AG04449 (cell line): ENCODE results near the gene PVR.

Source experiments
- CTCF ChIA-PET: fragments of 350-600 bp; formaldehyde crosslinking; extraction: SDS; loops from one replicate; lab custom pipeline; 2021; ENCODE audit warnings: antibody characterized with exemption; lab: Yijun Ruan, JAX
- POLR2A ChIA-PET: fragments of 400-600, 350-600 bp; formaldehyde crosslinking; extraction: SDS; loops from one replicate; lab custom pipeline; 2020; ENCODE audit warnings: antibody characterized with exemption, inconsistent platforms; lab: Yijun Ruan, JAX
- DNase-seq: peaks from one replicate; pipeline ENCODE4 v3.0.0-alpha.2; 2010; ENCODE audit warnings: low read depth, low spot score
- H3K4me3 ChIP-seq: 2 replicates; pipeline ENCODE4 v1.5.1; 2011; ENCODE audit warnings: low read depth, mild to moderate bottlenecking, control low read depth, low read length
- CTCF ChIP-seq: IDR thresholded peaks from one replicate; pipeline ENCODE4 v1.5.1; 2011; ENCODE audit warnings: mild to moderate bottlenecking, moderate library complexity, low read length, control low read depth, inconsistent platforms; ENCODE audit not compliant: insufficient read depth; ENCODE audit errors: missing control alignments

The PVR gene

DNA sequence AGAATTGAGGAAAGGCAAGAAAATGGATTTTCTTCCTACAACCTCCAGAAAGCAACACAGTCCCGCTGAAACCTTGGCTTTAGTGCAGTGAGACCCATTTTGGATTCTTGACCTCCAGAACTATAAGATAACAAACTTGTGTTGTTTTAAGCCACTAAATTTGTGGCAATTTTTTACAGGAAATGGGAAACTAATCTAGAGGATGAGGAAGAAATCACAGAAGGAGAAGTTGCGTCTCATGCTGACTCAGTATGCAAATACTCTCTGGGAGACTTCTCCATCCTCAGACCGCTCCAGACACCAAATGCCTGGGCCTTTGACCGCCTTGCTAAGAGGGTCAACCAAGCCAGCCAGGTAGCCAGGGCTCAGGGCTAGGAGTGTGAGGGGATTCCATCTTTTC, 42.2 kb downstream of the PVR start:
- no peak overlapping the region for H3K4me3 ChIP-seq
- DNase-seq: no peak
- no peak for TF ChIP-seq CTCF
- ChIA-PET CTCF (interaction anchor here (0.7 to 1.5 kb wide), 4 partner anchors 79 to 160 kb away, joined by 4 to 6 read pairs (median 4); partner anchors contain the start of gene NECTIN2), POLR2A (interaction anchor here (1.1 kb wide), 1 partner anchor 60 kb away, joined by 3 read pairs; no protein-coding TSS in a partner anchor)

DNA sequence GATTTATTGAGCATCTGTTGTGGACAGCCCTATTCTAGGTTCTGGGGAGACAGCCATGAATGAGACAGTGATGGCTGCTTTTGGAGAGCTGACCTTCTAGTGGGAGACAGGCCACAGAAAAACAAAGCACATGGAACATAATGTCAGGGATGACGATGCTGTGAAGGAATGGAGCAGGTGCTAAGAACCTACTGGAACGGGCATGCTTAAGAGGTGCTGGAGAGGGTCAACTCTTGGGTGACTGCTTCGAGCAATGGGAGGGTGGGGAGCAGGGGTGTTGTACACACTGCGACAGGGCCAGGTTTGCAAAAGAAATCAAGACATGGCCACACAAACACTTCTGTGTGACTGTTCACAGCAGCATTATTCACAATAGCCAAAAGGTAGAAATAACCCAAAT, 43.2 kb downstream of the PVR start:
- TF ChIP-seq CTCF: no peak
- POLR2A ChIA-PET: no interaction called here
- DNase-seq: no peak
- CTCF ChIA-PET: interaction anchor here (1.0 to 6.8 kb wide), 4 partner anchors 39 to 116 kb away, joined by 3 to 81 read pairs (median 11); no protein-coding TSS in a partner anchor
- no peak overlapping the region for H3K4me3 ChIP-seq

GRCh38 chr19:44687888-44688287, 44.2 kb downstream of the PVR start:
- DNase-seq: no peak
- POLR2A ChIA-PET: no interaction called here
- TF ChIP-seq CTCF: no peak
- no peak overlapping the region for H3K4me3 ChIP-seq
- CTCF ChIA-PET: interaction anchor here (0.8 to 7.7 kb wide), 19 partner anchors 9 to 117 kb away, joined by 3 to 128 read pairs (median 11); no protein-coding TSS in a partner anchor

GRCh38 chr19:44689290-44690130, 45.8 kb downstream of the PVR start:
- POLR2A ChIA-PET: no interaction called here
- peak; percentile 96 for TF ChIP-seq CTCF
- DNase-seq: no peak
- CTCF ChIA-PET: interaction anchor here (0.7 to 7.7 kb wide), 40 partner anchors 9 to 265 kb away, joined by 3 to 128 read pairs (median 5); partner anchors contain the start of genes BCAM, CEACAM20 and NECTIN2
- H3K4me3 ChIP-seq: no peak overlapping the region

GRCh38 chr19:44690131-44690440, 46.4 kb downstream of the PVR start:
- POLR2A ChIA-PET: no interaction called here
- no peak for TF ChIP-seq CTCF
- CTCF ChIA-PET: interaction anchor here (0.6 to 7.7 kb wide), 30 partner anchors 9 to 262 kb away, joined by 3 to 128 read pairs (median 6); partner anchors contain the start of genes BCAM and NECTIN2
- no peak overlapping the region for H3K4me3 ChIP-seq
- no peak for DNase-seq

- TF ChIP-seq CTCF: no peak
- ChIA-PET POLR2A (no interaction called here), CTCF (interaction anchor here (1.2 to 7.7 kb wide), 7 partner anchors 10 to 259 kb away, joined by 3 to 128 read pairs (median 5); no protein-coding TSS in a partner anchor)
- DNase-seq: no peak
- H3K4me3 ChIP-seq: no peak overlapping the region
Measured at GRCh38 chr19:44692379-44692721, 48.6 kb downstream of the PVR start.
